ENCODE results near the gene NECTIN3.

Gene NECTIN3

DNA sequence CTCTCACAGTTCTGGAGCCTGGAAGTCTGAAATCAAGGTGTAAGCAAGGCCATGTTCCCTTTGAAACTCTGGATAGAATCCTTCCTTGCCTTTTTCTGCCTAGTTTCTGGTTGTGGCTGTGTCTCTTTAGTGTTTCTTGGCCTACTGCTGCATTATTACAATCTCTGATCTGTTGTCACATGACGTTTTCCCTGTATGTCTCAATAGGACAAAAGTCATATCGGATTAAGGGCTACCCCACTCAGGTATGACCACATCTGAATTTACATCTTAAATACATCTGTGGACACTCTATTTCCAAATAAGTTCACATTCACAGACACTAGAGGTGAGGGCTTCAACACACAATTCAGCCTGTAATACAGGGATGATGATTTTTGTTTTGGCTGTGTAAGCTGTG lies 13.3 kb downstream of the NECTIN3 start:
- no peak for FAIRE-seq

GRCh38 chr3:111087924-111088469 lies 16.4 kb downstream of the NECTIN3 start:
- FAIRE-seq, result no peak

GRCh38 chr3:111096487-111097209 lies 25.0 kb downstream of the NECTIN3 start:
- no peak for FAIRE-seq

- no peak for FAIRE-seq
These were observed 32.2 kb downstream of the NECTIN3 start for GRCh38 chr3:111103807-111104206.

DNA sequence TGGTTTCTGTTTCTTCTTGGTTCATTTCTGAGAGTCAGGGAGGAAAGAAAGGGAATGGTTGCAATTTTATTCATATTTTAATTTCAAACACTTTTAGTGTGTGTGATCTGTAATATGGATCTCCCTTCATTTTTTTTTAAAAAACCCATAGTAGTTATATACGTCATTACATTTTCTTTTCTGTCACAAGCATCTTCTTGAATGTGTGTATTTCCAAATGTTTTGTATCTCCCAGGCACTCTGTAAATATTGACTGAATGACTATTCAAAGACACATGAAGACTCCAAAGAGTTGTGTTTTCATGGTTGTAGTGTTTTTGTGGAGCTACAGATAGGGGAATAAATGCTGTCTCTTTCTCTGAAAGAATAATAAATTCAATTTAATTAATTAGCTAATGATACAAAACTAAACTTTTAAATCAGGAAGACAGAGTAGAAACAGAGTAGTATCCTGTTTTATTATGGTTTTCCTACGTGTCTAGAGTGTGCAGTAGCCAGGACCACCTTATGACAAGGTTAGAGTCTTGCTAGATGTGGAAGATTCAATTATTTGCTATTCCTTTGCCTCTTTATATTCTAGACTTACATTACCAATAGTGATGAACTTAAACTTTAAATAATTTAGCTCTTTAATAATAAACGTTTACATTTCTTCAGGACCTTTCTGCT lies 35.5 kb downstream of the NECTIN3 start:
- FAIRE-seq, result no peak

DNA sequence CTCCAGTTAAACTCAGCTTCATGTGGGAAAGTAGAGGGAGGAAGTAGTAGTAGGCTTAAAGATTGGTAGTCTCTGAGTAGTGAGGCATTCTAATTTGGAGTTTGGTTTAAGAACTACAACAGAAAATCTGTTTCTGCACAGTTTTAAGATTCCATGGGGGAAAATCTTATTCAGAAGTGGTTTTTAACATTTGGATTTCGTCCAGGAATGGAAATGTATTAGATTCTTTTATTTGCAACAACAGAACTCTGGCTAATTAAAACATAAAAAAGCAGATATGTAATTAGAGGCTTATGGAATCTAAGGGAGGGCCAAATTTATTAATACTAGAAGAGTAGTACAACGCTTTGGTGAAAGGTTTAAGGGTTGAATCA lies 36.0 kb downstream of the NECTIN3 start:
- FAIRE-seq, result no peak

DNA sequence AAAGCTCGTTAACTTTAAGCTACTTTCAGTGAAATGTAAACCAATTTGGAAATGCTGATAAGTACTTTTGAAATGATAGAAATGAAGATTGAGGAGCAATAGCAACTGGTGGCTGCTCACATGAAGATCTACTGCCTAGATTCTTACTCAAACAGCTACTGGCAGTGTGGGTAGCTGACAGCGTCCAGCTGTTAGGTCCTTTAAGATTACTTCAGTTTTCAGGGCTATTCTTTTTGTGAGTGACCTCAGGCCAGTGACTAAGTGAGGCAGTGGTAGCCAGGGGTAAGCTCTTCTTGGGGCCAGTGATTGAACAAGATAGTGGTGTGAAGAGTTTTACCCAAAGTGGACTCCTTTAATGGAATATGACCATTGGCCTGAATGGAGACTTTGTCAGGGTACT lies 41.3 kb downstream of the NECTIN3 start:
- FAIRE-seq, result no peak

DNA sequence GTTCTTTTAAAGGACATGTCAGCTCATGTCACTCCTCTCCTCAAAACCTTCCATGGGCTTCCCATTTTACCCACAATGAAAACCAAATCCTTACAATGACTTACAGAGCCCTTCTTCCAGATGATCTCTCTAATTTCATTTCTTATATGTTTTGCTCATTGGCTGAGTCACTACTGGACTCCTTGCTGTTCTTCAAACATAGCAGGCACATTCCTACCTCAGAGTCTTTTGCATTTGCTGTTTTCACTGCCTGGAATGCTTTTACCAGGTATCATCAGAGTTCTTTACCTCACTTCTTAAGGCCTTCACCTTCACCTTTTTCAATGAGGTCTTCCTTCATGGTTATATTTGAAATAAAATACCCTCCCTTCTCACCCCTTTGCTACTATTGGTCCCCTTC lies 57.3 kb downstream of the NECTIN3 start:
- no peak for FAIRE-seq

DNA sequence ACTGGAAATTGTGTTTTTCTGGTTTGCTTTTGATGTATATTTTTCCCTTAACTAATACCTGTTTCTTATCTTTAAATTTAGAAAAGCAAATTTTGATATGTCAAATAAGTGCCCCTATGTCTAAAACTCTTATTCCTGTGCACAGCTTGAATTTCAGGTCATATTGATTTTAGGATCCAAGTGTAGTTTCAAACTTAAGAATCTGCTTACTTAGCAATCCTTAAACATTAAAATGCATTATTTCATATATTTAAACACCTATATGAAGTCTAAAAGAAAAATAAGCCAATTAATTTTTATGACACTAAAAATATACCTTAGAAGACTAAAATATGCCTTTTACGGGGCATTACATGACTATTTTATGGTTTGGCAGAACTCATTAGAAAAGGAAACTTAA lies 59.2 kb downstream of the NECTIN3 start:
- FAIRE-seq, result no peak

DNA sequence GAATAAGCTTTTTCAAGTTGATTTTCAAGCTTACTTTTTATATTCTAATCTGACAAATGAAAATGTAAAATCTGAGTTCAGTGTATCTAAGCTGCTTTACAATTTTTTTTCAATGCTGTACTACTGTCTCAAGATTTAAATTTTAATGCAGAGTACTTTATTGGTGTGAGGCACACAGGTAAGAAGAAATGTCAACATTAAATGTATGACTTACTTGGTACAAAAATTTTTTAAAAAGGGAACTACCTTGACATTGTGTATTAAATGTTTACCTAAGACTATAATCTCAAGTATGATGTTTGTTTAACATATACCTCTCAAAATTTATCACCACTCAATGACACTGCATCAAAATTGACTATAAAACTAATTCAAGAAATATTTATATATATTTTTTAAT lies 62.7 kb downstream of the NECTIN3 start:
- no peak for FAIRE-seq

GRCh38 chr3:111151438-111151837 lies 79.8 kb downstream of the NECTIN3 start:
- no peak for FAIRE-seq

GRCh38 chr3:111152496-111152895 lies 80.9 kb downstream of the NECTIN3 start:
- no peak for FAIRE-seq

DNA sequence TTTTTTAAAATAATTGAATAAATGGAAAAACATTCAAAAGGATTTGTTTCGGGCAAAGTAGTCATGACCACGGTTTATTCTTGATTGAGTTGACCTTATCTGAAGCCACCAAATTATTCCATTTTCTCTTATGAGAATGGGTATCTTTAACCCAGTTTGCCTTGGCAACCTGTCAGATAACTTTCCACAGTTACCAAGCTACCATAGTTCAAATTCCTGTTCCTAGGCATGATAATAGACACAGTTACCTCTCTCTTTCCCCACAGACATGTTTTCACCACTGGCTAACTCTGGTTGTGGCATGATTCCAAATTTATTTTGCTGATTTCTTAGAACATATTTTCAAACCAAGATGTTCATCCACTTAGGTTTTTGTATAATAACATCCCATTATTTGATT lies 84.9 kb downstream of the NECTIN3 start:
- FAIRE-seq, result no peak

- FAIRE-seq, result no peak
These were observed 87.8 kb downstream of the NECTIN3 start for GRCh38 chr3:111159391-111159790.

DNA sequence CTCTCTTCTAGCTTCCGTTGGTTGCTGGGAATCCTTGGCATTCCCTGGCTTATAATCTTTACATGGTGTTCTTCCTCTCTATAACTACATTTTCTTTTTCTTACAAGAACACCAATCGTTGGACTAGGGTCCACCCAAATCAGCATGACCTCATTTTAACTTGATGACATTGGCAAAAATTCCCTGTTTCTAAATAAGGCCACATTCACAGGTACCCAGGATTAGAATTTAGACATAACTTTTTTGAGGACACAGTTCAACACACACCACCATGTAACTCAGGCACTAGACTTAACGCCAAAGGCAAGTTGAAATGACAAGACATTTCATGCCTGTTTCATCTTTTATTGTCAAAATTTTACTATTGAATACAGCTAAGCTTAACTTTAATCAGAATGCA lies 93.0 kb downstream of the NECTIN3 start:
- FAIRE-seq, result no peak

DNA sequence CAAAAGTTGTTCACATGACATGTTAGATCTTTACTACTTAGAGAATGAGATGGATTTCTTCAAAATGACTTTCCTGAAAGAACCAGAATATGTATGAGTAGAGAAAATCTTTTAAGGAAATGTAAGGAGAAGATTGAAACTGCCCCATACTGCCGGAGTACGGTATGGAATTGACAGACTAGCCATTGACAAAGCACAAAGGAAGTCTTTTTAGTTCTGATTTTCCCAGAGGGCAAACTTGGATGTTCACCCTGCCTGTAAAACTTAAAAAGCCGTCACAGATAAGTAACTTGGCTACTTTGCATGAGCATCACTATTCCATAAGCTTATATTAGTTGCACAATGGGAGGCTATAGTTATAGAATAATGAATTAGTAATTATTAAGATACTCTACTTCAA lies 93.8 kb downstream of the NECTIN3 start:
- no peak for FAIRE-seq

DNA sequence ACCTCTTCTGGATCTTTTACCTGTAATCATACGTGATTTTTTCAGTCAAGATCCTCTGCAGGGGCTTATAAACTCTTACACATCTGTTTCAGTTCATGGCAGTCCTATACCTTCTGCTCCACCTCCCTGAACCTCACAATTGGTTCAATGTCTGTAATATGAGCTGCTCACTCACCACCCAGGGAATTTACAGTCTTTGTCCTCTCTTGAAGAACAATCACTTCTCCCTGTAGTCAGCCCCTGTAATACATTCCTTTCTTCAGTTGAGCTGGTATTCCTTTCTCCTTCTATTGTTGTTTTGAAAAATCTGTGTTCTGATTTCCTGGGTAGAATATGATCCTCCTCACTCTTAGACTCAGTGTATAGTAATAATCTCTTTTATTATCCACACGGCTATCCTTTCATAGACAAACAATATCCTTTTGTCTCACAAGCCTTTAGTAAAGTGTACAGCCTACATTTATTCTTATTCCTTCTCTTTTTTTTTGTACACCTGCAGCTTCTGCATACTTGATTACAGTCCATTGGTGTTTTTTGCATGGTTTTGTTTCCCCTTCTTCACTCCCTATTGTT lies 101.8 kb downstream of the NECTIN3 start:
- FAIRE-seq, result no peak

- FAIRE-seq, result no peak
These were observed 102.3 kb downstream of the NECTIN3 start for GRCh38 chr3:111173906-111174305.

DNA sequence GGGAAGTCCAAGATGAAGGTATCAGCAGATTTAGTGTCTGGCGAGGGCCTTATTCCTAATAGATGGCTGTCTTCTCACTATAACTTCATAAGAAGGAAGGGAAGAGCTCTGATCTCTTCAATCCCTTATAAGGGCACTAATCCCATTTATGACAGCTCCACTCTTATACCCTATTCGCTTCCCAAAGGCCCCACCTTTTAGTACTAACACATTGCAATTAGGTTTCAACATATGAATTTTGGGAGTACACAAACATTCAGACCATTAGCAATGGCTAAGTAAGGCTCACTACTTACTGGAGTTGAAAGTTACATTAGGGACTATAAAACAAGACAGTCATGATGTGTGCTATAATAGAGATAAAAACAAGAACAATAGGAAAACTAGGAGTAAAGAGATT lies 118.9 kb downstream of the NECTIN3 start:
- FAIRE-seq, result no peak

GRCh38 chr3:111193472-111193871 lies 121.9 kb downstream of the NECTIN3 start:
- no peak for FAIRE-seq

- no peak for FAIRE-seq
These were observed 122.4 kb downstream of the NECTIN3 start for GRCh38 chr3:111194048-111194447.

DNA sequence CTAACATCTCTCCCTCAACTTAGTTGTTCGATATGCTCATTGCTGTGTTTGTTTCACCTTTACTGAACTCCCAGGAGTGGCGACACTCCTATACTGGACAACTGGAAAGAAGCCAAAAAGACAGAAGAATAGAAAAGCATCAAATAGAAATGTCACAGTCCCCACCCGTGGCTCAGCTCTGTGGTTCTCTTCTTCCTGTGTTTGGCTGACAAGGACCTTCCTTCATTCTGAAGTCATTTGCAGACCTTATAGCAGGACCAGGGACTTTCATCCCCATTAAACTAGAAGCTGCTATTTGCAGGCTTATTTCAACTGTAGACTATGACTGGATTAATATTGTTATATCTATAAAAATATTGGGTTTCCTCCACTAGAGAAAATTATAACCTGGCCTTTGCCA lies 125.9 kb downstream of the NECTIN3 start:
- FAIRE-seq, result no peak

GRCh38 chr3:111200027-111200426 lies 128.4 kb downstream of the NECTIN3 start:
- FAIRE-seq, result no peak

DNA sequence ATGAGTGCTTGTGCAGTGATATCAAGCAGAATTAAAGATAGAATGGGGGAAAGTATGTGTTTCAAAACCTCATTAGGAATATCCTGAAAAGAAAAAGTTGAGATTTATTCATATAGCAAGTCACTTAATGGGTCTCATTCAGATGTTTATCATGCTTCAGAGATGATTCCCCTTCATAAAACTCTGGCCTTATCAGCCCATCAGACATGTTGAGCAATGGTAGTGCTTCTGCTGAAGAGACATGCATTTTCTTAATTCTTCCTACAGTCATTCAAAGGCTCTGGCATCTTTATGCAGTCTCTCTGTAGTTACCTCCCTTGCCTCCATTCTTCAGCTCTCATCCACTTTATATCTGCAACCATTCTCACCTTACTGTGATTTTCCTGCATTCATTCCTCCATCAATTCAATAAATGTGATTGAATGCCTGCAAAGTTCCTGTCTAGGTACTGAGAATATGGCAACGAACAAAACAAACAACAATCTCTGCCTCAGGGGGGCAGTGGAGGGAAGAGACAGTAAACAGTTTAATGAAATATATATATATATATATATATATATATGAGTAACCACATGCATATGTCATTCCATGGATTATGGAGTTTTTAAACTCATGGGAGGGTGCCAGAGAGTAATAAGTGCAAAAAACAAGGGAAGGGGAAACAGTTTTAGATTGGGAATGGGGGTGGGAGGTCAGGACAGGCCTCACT lies 138.5 kb downstream of the NECTIN3 start:
- no peak for FAIRE-seq

All from G401.6 (cell line).